Epithelial cell of proximal tubule (primary cell): Measurements from ENCODE around the gene EVI5L. TPM values are rescaled to one million over a fixed set of nuclear protein-coding genes. Genes with fewer than 3 reads are reported as not detected.

ENCODE experiments used
- DNase-seq: peaks from one replicate; pipeline ENCODE4 v3.0.0-alpha.2; 2011; ENCODE audit warnings: low read depth
- H3K4me3 ChIP-seq: 2 replicates; pipeline ENCODE4 v1.5.1; 2011; ENCODE audit warnings: low read depth, mild to moderate bottlenecking, low read length
- total RNA-seq: library from RNA; depleted of rRNA; stranded (reverse); fragments of >200 nt; gene quantifications from 2 replicates; pipeline ENCODE4 v1.2.3, GENCODE V29; 2015
- TF ChIP-seq, protein P1 (sequence below): conservative IDR thresholded peaks from 2 replicates; pipeline ENCODE4 v1.5.1; 2012; ENCODE audit warnings: low read depth, mild to moderate bottlenecking, low read length

The EVI5L gene
- total RNA-seq, 1 donor from 2014 or later, result 9.3 TPM

GRCh38 chr19:7852851-7853769 lies 23.1 kb downstream of the EVI5L start:
- TF ChIP-seq, protein P1, sequence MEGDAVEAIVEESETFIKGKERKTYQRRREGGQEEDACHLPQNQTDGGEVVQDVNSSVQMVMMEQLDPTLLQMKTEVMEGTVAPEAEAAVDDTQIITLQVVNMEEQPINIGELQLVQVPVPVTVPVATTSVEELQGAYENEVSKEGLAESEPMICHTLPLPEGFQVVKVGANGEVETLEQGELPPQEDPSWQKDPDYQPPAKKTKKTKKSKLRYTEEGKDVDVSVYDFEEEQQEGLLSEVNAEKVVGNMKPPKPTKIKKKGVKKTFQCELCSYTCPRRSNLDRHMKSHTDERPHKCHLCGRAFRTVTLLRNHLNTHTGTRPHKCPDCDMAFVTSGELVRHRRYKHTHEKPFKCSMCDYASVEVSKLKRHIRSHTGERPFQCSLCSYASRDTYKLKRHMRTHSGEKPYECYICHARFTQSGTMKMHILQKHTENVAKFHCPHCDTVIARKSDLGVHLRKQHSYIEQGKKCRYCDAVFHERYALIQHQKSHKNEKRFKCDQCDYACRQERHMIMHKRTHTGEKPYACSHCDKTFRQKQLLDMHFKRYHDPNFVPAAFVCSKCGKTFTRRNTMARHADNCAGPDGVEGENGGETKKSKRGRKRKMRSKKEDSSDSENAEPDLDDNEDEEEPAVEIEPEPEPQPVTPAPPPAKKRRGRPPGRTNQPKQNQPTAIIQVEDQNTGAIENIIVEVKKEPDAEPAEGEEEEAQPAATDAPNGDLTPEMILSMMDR, result peak; percentile 78
- peak overlapping the region; percentile 1 for H3K4me3 ChIP-seq
- no peak for DNase-seq

DNA sequence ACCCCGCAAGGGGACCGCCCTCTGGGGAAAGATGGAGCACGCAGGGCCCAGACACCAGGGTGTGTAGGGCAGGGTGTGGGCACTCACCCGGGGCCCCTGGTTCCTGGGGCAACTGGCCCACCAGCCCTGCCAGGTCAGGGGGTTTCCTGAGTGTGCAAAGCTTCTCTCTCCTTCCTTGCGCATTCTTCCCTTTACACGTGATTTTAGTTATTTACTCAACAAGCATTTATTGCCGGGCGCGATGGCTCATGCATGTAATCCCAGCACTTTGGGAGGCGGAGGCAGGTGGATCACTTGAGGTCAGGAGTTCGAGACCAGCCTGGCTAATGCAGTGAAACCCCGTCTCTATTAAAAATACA lies 23.7 kb downstream of the EVI5L start:
- no peak for DNase-seq
- TF ChIP-seq, protein P1, result no peak
- H3K4me3 ChIP-seq, result no peak overlapping the region

GRCh38 chr19:7855426-7856108 lies 25.5 kb downstream of the EVI5L start:
- TF ChIP-seq, protein P1, result no peak
- H3K4me3 ChIP-seq, result no peak overlapping the region
- DNase-seq, result no peak

DNA sequence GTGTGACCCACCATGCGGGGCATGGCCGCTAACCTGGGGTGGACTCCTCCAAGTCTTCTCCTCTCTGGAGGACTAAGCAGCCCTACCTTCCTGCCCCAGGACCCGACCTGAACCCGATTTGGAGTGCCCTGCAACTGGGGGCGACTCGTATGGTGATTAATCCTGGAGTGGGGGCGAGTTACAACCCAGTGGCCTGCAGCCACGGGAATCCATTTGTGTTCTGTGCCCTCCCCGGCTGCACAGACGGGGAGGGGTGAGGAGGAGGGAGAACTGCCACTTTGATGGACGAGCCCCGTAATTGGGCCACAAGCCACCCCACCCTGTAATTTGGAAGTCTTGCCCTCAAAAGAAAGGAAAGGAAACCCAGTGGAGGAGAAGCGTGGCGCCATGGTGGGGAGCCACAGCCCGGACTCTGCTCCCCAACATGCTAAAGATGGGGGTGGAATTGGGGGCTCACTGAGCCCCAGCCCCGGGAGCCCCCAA lies 26.1 kb downstream of the EVI5L start:
- TF ChIP-seq, protein P1, result no peak
- DNase-seq, result no peak
- no peak overlapping the region for H3K4me3 ChIP-seq

GRCh38 chr19:7856679-7857663 lies 27.0 kb downstream of the EVI5L start:
- no peak overlapping the region for H3K4me3 ChIP-seq
- no peak for DNase-seq
- TF ChIP-seq, protein P1, result no peak

- H3K4me3 ChIP-seq, result no peak overlapping the region
- TF ChIP-seq, protein P1, result no peak
- no peak for DNase-seq
Measured at GRCh38 chr19:7857727-7858108, 27.7 kb downstream of the EVI5L start.
